WTC11 (cell line): Measurements from ENCODE around the gene SCIN. TPM values are rescaled to one million over a fixed set of nuclear protein-coding genes. Genes with fewer than 3 reads are reported as not detected.

Experiments
- ATAC-seq: fragments of 200-7000 bp; cut with Tn5 transposase; 2 replicates; pipeline ENCODE4 v1.10.0; 2021; ENCODE audit warnings: mild to moderate bottlenecking, moderate library complexity
- CTCF ChIA-PET: fragments of 300-600 bp; sonication (Branson Sonifier 250); formaldehyde crosslinking; loops from one replicate; lab custom pipeline; 2021; ENCODE audit warnings: antibody characterized with exemption; lab: Charles Lee
- POLR2A ChIA-PET: fragments of 350-600 bp; sonication (Branson Sonifier 250); formaldehyde crosslinking; loops from one replicate; lab custom pipeline; 2021; ENCODE audit warnings: antibody characterized with exemption; lab: Charles Lee
- DNase-seq: peaks from one replicate; pipeline ENCODE4 v3.0.0; 2021; ENCODE audit warnings: low spot score
- H3K27ac Mint-ChIP-seq: 2 replicates; pipeline ENCODE4 v1.8.0; 2021; ENCODE audit warnings: mixed read lengths
- H3K27me3 Mint-ChIP-seq: 2 replicates; pipeline ENCODE4 v1.8.0; 2021; ENCODE audit warnings: low read depth, mild to moderate bottlenecking, moderate library complexity, mixed read lengths
- H3K36me3 Mint-ChIP-seq: 2 replicates; pipeline ENCODE4 v1.8.0; 2021; ENCODE audit warnings: mixed read lengths
- H3K4me1 Mint-ChIP-seq: 2 replicates; pipeline ENCODE4 v1.8.0; 2022; ENCODE audit warnings: mixed read lengths
- H3K4me3 Mint-ChIP-seq: 2 replicates; pipeline ENCODE4 v1.8.0; 2021; ENCODE audit warnings: mild to moderate bottlenecking, moderate library complexity, mixed read lengths
- H3K9me3 Mint-ChIP-seq: 2 replicates; pipeline ENCODE4 v1.8.0; 2021; ENCODE audit warnings: mixed read lengths
- ATF1 ChIP-seq: sonication (generic); formaldehyde crosslinking; IDR thresholded peaks from 2 replicates; pipeline ENCODE4 v1.8.1; 2023; ENCODE audit warnings: mild to moderate bottlenecking, moderate library complexity, missing genetic modification reagents
- JAZF1 ChIP-seq: fragments of 250-450 bp; sonication (Bioruptor Pico); IDR thresholded peaks from 2 replicates; pipeline ENCODE4 v1.9.0; 2021; ENCODE audit warnings: moderate library complexity, mild to moderate bottlenecking, inconsistent platforms
- STAT6 ChIP-seq: sonication (generic); formaldehyde crosslinking; conservative IDR thresholded peaks from 2 replicates; pipeline ENCODE4 v1.8.1; 2023; ENCODE audit warnings: mild to moderate bottlenecking, low read depth, missing genetic modification reagents, moderate library complexity
- TEAD1 ChIP-seq: sonication (generic); formaldehyde crosslinking; IDR thresholded peaks from 2 replicates; pipeline ENCODE4 v1.8.0; 2022; ENCODE audit warnings: mild to moderate bottlenecking, missing genetic modification reagents
- ZNF219 ChIP-seq: sonication (generic); formaldehyde crosslinking; IDR thresholded peaks from 2 replicates; pipeline ENCODE4 v1.8.0; 2023; ENCODE audit warnings: missing genetic modification reagents, mild to moderate bottlenecking, borderline replicate concordance
- ZNF512 ChIP-seq: sonication (generic); formaldehyde crosslinking; IDR thresholded peaks from 2 replicates; pipeline ENCODE4 v1.8.1; 2022; ENCODE audit warnings: missing genetic modification reagents, borderline replicate concordance
- ZSCAN18 ChIP-seq: fragments of 250-450 bp; sonication (Bioruptor Pico); IDR thresholded peaks from 2 replicates; pipeline ENCODE4 v2.1.2; 2022; ENCODE audit warnings: mild to moderate bottlenecking, moderate library complexity
- total RNA-seq: library from RNA; stranded (reverse); gene quantifications from 3 replicates; pipeline ENCODE4 v1.2.3, GENCODE V29; 2021
- TF ChIP-seq, protein P1 (sequence below): sonication (generic); formaldehyde crosslinking; IDR thresholded peaks from 2 replicates; pipeline ENCODE4 v1.8.1; 2022; ENCODE audit warnings: mild to moderate bottlenecking, missing genetic modification reagents, moderate library complexity, borderline replicate concordance
- TF ChIP-seq, protein P2 (sequence below): fragments of 250-450 bp; sonication (Bioruptor Pico); conservative IDR thresholded peaks from 2 replicates; pipeline ENCODE4 v1.9.0; 2021; ENCODE audit warnings: mild to moderate bottlenecking
- TF ChIP-seq, protein P3 (sequence below): sonication (generic); formaldehyde crosslinking; IDR thresholded peaks from 2 replicates; pipeline ENCODE4 v1.8.1; 2022; ENCODE audit warnings: low read depth, missing genetic modification reagents, borderline replicate concordance
- TF ChIP-seq, protein P4 (sequence below): fragments of 250-450 bp; sonication (Bioruptor Pico); IDR thresholded peaks from 2 replicates; pipeline ENCODE4 v1.9.0; 2021; ENCODE audit warnings: mild to moderate bottlenecking, borderline replicate concordance
- TF ChIP-seq, protein P5 (sequence below): sonication (generic); formaldehyde crosslinking; IDR thresholded peaks from 2 replicates; pipeline ENCODE4 v1.8.1; 2023; ENCODE audit warnings: mild to moderate bottlenecking, missing genetic modification reagents, borderline replicate concordance

The SCIN gene
- total RNA-seq, 1 experiment from 2014 or later = 0.98 TPM

DNA sequence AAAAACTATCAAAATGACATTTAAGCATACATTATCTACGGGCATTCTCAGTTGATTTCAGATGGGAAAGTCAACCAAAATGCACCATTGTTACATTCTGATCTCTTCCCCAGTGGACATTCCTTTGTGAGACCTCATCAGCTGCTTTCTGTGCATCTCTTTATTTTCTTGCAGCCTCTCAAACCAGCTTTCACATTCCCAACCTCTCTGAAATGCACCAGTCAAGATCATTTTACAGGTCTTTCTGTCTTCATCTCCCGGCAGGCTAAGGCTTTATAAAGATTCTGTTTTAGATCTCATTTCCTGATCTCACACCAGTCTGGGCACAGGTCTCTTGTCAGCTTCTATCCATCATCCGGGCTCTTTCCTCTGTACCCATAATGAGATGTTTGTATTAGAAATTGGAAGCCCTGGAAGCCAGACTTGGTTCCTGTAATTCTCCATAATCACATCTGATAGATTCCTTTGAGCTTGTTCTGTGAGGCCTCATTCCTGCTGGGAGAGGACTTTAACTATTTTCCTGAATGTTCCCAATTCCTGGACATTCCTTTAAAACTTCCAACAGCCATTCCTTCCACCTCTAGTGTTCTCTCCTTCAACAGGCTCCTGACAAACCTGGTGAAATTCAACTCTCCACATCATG, 72.6 kb downstream of the SCIN start (continued):
- TF ChIP-seq, protein P1, sequence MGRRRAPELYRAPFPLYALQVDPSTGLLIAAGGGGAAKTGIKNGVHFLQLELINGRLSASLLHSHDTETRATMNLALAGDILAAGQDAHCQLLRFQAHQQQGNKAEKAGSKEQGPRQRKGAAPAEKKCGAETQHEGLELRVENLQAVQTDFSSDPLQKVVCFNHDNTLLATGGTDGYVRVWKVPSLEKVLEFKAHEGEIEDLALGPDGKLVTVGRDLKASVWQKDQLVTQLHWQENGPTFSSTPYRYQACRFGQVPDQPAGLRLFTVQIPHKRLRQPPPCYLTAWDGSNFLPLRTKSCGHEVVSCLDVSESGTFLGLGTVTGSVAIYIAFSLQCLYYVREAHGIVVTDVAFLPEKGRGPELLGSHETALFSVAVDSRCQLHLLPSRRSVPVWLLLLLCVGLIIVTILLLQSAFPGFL (CRISPR knock-in tag) = no peak
- no peak for TF ChIP-seq ATF1 (CRISPR knock-in tag)
- TF ChIP-seq, protein P2, sequence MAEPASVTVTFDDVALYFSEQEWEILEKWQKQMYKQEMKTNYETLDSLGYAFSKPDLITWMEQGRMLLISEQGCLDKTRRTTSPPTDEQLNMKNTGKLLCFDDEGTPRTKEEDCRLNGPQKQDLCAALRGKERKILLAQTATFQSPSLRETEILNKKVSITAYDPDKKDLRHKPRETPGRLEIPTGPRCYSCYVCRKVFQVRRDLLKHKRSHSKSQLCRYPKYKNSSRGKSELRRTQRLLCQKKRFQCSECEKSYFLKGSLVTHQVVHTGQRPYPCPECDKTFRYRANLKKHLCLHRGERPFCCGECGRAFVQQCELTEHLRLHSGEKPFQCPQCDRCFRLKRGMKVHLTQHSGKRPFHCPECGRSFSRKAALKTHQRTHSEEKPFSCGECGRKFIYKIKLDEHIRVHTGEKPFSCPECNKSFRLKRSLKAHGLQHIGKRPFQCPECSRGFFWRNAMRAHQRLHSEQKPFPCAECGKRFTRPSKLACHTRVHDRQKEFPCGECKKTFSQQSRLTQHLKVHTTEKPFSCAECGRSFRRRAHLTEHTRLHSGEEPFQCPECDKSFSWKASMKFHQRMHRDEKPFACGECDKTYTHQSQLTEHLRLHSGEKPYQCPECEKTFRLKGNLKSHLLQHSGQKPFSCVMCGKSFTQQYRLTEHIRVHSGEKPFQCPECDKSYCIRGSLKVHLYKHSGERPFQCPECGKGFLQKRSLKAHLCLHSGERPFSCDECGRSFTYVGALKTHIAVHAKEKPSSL = no peak
- TF ChIP-seq ZNF512 (CRISPR knock-in tag) = no peak
- TF ChIP-seq TEAD1 = no peak

- Mint-ChIP-seq H3K27me3 (no peaks in the 10 kb centered on the region), H3K4me1 (peaks cover 22% of the 10 kb centered on the region), H3K27ac (no peak overlapping the region), H3K9me3 (no peaks in the 10 kb centered on the region), H3K36me3 (no peaks in the 10 kb centered on the region), H3K4me3 (no peak overlapping the region)
- CTCF ChIA-PET = no interaction called here
- no peak for DNase-seq
- POLR2A ChIA-PET = no interaction called here
- ATAC-seq = no peak
- no peak for TF ChIP-seq ZNF219
- no peak for TF ChIP-seq ZSCAN18 (CRISPR knock-in tag)
- TF ChIP-seq STAT6 = no peak
- no peak for TF ChIP-seq JAZF1 (CRISPR knock-in tag)
- TF ChIP-seq, protein P3, sequence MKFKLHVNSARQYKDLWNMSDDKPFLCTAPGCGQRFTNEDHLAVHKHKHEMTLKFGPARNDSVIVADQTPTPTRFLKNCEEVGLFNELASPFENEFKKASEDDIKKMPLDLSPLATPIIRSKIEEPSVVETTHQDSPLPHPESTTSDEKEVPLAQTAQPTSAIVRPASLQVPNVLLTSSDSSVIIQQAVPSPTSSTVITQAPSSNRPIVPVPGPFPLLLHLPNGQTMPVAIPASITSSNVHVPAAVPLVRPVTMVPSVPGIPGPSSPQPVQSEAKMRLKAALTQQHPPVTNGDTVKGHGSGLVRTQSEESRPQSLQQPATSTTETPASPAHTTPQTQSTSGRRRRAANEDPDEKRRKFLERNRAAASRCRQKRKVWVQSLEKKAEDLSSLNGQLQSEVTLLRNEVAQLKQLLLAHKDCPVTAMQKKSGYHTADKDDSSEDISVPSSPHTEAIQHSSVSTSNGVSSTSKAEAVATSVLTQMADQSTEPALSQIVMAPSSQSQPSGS (CRISPR knock-in tag) = no peak
- TF ChIP-seq, protein P4, sequence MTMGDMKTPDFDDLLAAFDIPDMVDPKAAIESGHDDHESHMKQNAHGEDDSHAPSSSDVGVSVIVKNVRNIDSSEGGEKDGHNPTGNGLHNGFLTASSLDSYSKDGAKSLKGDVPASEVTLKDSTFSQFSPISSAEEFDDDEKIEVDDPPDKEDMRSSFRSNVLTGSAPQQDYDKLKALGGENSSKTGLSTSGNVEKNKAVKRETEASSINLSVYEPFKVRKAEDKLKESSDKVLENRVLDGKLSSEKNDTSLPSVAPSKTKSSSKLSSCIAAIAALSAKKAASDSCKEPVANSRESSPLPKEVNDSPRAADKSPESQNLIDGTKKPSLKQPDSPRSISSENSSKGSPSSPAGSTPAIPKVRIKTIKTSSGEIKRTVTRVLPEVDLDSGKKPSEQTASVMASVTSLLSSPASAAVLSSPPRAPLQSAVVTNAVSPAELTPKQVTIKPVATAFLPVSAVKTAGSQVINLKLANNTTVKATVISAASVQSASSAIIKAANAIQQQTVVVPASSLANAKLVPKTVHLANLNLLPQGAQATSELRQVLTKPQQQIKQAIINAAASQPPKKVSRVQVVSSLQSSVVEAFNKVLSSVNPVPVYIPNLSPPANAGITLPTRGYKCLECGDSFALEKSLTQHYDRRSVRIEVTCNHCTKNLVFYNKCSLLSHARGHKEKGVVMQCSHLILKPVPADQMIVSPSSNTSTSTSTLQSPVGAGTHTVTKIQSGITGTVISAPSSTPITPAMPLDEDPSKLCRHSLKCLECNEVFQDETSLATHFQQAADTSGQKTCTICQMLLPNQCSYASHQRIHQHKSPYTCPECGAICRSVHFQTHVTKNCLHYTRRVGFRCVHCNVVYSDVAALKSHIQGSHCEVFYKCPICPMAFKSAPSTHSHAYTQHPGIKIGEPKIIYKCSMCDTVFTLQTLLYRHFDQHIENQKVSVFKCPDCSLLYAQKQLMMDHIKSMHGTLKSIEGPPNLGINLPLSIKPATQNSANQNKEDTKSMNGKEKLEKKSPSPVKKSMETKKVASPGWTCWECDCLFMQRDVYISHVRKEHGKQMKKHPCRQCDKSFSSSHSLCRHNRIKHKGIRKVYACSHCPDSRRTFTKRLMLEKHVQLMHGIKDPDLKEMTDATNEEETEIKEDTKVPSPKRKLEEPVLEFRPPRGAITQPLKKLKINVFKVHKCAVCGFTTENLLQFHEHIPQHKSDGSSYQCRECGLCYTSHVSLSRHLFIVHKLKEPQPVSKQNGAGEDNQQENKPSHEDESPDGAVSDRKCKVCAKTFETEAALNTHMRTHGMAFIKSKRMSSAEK = no peak
- TF ChIP-seq, protein P5, sequence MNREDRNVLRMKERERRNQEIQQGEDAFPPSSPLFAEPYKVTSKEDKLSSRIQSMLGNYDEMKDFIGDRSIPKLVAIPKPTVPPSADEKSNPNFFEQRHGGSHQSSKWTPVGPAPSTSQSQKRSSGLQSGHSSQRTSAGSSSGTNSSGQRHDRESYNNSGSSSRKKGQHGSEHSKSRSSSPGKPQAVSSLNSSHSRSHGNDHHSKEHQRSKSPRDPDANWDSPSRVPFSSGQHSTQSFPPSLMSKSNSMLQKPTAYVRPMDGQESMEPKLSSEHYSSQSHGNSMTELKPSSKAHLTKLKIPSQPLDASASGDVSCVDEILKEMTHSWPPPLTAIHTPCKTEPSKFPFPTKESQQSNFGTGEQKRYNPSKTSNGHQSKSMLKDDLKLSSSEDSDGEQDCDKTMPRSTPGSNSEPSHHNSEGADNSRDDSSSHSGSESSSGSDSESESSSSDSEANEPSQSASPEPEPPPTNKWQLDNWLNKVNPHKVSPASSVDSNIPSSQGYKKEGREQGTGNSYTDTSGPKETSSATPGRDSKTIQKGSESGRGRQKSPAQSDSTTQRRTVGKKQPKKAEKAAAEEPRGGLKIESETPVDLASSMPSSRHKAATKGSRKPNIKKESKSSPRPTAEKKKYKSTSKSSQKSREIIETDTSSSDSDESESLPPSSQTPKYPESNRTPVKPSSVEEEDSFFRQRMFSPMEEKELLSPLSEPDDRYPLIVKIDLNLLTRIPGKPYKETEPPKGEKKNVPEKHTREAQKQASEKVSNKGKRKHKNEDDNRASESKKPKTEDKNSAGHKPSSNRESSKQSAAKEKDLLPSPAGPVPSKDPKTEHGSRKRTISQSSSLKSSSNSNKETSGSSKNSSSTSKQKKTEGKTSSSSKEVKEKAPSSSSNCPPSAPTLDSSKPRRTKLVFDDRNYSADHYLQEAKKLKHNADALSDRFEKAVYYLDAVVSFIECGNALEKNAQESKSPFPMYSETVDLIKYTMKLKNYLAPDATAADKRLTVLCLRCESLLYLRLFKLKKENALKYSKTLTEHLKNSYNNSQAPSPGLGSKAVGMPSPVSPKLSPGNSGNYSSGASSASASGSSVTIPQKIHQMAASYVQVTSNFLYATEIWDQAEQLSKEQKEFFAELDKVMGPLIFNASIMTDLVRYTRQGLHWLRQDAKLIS (CRISPR knock-in tag) = no peak
Measured at GRCh38 chr7:12643644-12644043, 73.1 kb downstream of the SCIN start.
